Vagina (tissue), 2 donors: ENCODE results near the gene ZNF410. TPM values are rescaled to one million over a fixed set of nuclear protein-coding genes. Genes with fewer than 3 reads are reported as not detected.
"Not testable (repeated sequence)": the region's sequence is repeated elsewhere in the genome, so short reads cannot be mapped to it uniquely, and the experiment has no call there.

Source experiments
- DNase-seq, 2 donors: peaks; one replicate each; pipeline ENCODE4 v3.0.0-alpha.2; 2017; ENCODE audit errors: extremely low spot score in 2 of 2
- H3K27ac ChIP-seq: fragments of 200-600 bp; sonication (generic); one replicate; pipeline ENCODE4 v1.5.1; 2019
- H3K27me3 ChIP-seq: fragments of 200-600 bp; sonication (generic); one replicate; pipeline ENCODE4 v1.5.1; 2019
- H3K36me3 ChIP-seq, 2 donors: fragments of 200-600 bp; sonication (generic); one replicate each; pipeline ENCODE4 v1.5.1; 2017 to 2019
- H3K4me1 ChIP-seq: fragments of 200-600 bp; sonication (generic); one replicate; pipeline ENCODE4 v1.5.1; 2019
- H3K4me3 ChIP-seq, 2 donors: fragments of 200-600 bp; sonication (generic); 1 replicate in 1 of 2; 2 replicates in 1 of 2; pipeline ENCODE4 v1.5.1; 2016 to 2019
- H3K9me3 ChIP-seq: fragments of 200-600 bp; sonication (generic); one replicate; pipeline ENCODE4 v1.5.1; 2019
- POLR2A ChIP-seq, 2 donors: fragments of 450-650 bp; IDR thresholded peaks; one replicate each; pipeline ENCODE4 v1.6.1; 2017; ENCODE audit warnings: antibody characterized with exemption in 2 of 2, mild to moderate bottlenecking in 2 of 2, moderate library complexity in 2 of 2
- POLR2AphosphoS5 ChIP-seq, 2 donors: sonication (generic); formaldehyde crosslinking; IDR thresholded peaks; one replicate each; pipeline ENCODE4 v1.9.0; 2017; ENCODE audit warnings: antibody characterized with exemption in 2 of 2, mild to moderate bottlenecking in 2 of 2, low read depth in 1 of 2; ENCODE audit not compliant: insufficient read depth in 1 of 2
- intact Hi-C: fragments of 100-400 bp; cut with DNase I; formaldehyde crosslinking; loops from one replicate; pipeline ENCODE4 v1.15.1; 2023
- total RNA-seq: library from RNA; depleted of rRNA; stranded (reverse); fragments of >200 nt; gene quantifications from one replicate; pipeline ENCODE4 v1.2.3, GENCODE V29; 2016
- TF ChIP-seq, protein P1 (sequence below), 3 experiments: fragments of 450-650 bp in 2 of 3; fragments of 200-600 bp in 1 of 3; sonication (generic) in 1 of 3; IDR thresholded peaks; one replicate each; pipeline ENCODE4 v1.5.1; 2017 to 2019; ENCODE audit warnings: antibody characterized with exemption in 3 of 3, mild to moderate bottlenecking in 2 of 3, moderate library complexity in 2 of 3

Gene ZNF410
- total RNA-seq, 1 donor from 2014 or later: 36.6 TPM

DNA sequence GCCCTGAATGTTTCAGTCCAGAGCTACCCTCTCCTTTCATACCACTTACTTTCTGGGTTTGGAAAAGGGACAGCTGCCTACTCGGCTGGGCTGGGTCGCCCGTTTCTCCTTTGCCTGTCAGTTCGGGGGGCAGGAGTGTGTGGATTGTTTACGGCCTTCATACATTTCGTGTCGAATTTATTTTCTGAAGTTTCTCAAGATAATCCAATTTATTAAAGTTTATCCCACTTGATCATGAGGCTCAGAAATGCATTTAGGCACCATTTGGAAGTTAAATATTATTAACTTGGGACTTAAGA is 608 bp downstream of the ZNF410 start:
- Histone ChIP-seq H3K9me3 (no peaks in the 10 kb centered on the region), H3K36me3 (no peaks in the 10 kb centered on the region), H3K27me3 (no peaks in the 10 kb centered on the region), H3K27ac (peak overlapping the region; percentile 98), H3K4me1 (peaks cover 42% of the 10 kb centered on the region), H3K4me3 (peak overlapping the region; percentile 83 to 97)
- no peak for DNase-seq
- intact Hi-C loops: no loop called here
- TF ChIP-seq, protein P1, sequence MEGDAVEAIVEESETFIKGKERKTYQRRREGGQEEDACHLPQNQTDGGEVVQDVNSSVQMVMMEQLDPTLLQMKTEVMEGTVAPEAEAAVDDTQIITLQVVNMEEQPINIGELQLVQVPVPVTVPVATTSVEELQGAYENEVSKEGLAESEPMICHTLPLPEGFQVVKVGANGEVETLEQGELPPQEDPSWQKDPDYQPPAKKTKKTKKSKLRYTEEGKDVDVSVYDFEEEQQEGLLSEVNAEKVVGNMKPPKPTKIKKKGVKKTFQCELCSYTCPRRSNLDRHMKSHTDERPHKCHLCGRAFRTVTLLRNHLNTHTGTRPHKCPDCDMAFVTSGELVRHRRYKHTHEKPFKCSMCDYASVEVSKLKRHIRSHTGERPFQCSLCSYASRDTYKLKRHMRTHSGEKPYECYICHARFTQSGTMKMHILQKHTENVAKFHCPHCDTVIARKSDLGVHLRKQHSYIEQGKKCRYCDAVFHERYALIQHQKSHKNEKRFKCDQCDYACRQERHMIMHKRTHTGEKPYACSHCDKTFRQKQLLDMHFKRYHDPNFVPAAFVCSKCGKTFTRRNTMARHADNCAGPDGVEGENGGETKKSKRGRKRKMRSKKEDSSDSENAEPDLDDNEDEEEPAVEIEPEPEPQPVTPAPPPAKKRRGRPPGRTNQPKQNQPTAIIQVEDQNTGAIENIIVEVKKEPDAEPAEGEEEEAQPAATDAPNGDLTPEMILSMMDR (IDR thresholded peaks at IDR 0.05): no peak
- TF ChIP-seq POLR2AphosphoS5 (IDR thresholded peaks at IDR 0.05; ENCODE audit: insufficient read depth in 1 of 2, low read depth in 1 of 2) (no peak), POLR2A (IDR thresholded peaks at IDR 0.05) (no peak)

DNA sequence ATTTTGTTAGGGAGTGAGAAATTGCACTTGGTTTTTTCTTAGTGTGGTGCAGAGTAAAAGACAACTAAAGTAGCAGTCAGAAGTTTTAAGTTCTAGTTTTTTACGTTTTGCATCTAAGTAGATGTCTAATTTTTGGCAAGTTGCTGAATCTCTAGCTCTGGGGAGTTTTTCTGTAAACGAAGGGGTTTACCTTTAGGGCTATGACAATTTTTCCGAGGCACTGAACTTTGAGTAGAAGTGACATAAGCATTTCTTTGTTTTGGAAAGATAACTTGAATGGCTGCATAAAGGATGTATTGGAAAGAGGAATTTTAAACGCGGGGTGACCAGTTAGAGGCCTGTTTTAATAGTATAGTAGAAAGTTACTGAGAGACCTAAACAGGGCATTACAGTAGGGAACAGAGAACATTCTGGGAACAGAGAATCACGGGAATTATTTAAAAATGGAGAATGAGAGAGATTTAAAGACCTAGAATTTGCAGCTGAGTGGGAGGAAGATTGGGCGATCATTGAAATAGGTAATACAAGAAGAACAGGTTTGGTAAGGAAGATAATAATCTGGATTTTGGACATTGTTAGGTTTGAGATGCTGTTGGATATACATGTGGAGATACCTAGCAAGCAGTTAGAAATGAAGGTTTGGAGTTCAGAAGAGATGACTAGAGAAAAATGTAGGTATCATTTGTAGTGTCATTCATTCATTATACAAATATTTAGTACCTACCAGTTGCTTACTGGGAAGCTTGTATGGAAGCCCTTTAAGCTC is 1.2 kb downstream of the ZNF410 start:
- peak overlapping the region; percentile 83 to 97 for H3K4me3 ChIP-seq
- no peaks in the 10 kb centered on the region for H3K36me3 ChIP-seq
- no peaks in the 10 kb centered on the region for H3K9me3 ChIP-seq
- H3K27ac ChIP-seq: peak overlapping the region; percentile 98
- DNase-seq: no peak
- intact Hi-C loops: no loop called here
- no peaks in the 10 kb centered on the region for H3K27me3 ChIP-seq
- H3K4me1 ChIP-seq: peaks cover 42% of the 10 kb centered on the region
- TF ChIP-seq POLR2AphosphoS5 (IDR thresholded peaks at IDR 0.05; ENCODE audit: insufficient read depth in 1 of 2, low read depth in 1 of 2) (no peak), POLR2A (IDR thresholded peaks at IDR 0.05) (no peak)
- TF ChIP-seq, protein P1 (IDR thresholded peaks at IDR 0.05): no peak

DNA sequence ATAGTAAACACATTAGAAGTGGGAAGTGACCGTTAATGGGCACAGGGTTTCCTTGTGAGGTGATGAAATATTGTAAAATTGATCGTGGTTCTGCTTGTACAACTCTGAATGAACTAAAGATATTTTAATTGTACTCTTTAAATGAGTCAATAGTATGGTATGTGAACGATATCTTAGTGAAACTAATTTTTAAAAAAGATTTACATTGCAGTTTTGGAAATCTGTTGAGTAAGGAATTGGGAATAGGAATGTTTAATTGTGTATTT is 1.7 kb downstream of the ZNF410 start:
- H3K27ac ChIP-seq: no peak overlapping the region
- DNase-seq: no peak
- intact Hi-C loops: no loop called here
- peaks cover 42% of the 10 kb centered on the region for H3K4me1 ChIP-seq
- TF ChIP-seq POLR2A (IDR thresholded peaks at IDR 0.05) (no peak), POLR2AphosphoS5 (IDR thresholded peaks at IDR 0.05; ENCODE audit: insufficient read depth in 1 of 2, low read depth in 1 of 2) (no peak)
- TF ChIP-seq, protein P1 (IDR thresholded peaks at IDR 0.05): no peak
- H3K36me3 ChIP-seq: no peaks in the 10 kb centered on the region
- H3K9me3 ChIP-seq: no peaks in the 10 kb centered on the region
- no peak overlapping the region for H3K4me3 ChIP-seq
- no peaks in the 10 kb centered on the region for H3K27me3 ChIP-seq

DNA sequence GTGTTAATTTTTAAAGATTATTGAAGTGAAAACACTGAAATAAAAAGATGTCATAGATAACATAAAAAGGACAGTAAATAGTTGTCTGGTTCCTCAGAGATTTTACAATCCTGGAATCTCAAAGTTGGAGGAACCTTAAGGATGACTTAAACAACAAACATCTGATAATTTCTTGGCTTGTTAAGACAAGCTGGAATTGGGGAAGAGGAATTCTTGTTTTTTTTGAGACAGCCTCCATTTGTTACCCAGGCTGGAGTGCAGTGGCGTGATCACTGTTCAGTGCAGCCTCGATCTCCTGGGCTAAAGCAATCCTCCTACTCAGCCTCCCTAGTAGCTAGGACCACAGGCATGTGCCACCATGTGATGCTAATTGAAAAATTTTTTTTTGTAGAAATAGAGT is 2.3 kb downstream of the ZNF410 start:
- Histone ChIP-seq H3K36me3 (peaks cover 0 to 5% of the 10 kb centered on the region in 2 donors), H3K27me3 (no peaks in the 10 kb centered on the region), H3K4me3 (no peak overlapping the region), H3K9me3 (no peaks in the 10 kb centered on the region), H3K27ac (no peak overlapping the region), H3K4me1 (peaks cover 42% of the 10 kb centered on the region)
- intact Hi-C loops: no loop called here
- no peak for TF ChIP-seq POLR2AphosphoS5 (IDR thresholded peaks at IDR 0.05; ENCODE audit: insufficient read depth in 1 of 2, low read depth in 1 of 2)
- TF ChIP-seq, protein P1 (IDR thresholded peaks at IDR 0.05): no peak
- TF ChIP-seq POLR2A (IDR thresholded peaks at IDR 0.05): no peak
- DNase-seq: no peak

DNA sequence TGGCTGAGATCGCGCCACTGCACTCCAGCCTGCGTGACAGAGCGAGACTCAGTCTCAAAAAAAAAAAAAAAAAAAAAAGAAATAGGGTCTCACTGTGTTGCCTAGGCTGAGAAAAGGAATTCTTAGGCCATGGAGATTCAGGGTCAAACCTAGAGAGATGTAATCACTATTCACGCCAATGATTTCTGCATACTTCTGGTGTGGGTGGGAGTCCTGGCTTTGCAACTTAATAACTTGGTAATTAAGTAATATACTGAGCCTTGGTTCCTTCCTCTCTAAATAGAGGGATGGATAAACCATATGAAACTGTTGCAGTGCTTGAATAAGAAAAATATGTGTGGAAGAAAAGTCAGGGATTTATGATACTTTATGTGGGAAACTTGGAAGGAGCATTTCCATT is 2.7 kb downstream of the ZNF410 start:
- Histone ChIP-seq H3K36me3 (peaks cover 0 to 9% of the 10 kb centered on the region in 2 donors), H3K27ac (no peak overlapping the region), H3K4me3 (no peak overlapping the region), H3K27me3 (no peaks in the 10 kb centered on the region), H3K9me3 (no peaks in the 10 kb centered on the region), H3K4me1 (peaks cover 42% of the 10 kb centered on the region)
- TF ChIP-seq POLR2A (IDR thresholded peaks at IDR 0.05) (no peak), POLR2AphosphoS5 (IDR thresholded peaks at IDR 0.05; ENCODE audit: insufficient read depth in 1 of 2, low read depth in 1 of 2) (no peak)
- TF ChIP-seq, protein P1 (IDR thresholded peaks at IDR 0.05): no peak
- intact Hi-C loops: no loop called here
- no peak for DNase-seq

DNA sequence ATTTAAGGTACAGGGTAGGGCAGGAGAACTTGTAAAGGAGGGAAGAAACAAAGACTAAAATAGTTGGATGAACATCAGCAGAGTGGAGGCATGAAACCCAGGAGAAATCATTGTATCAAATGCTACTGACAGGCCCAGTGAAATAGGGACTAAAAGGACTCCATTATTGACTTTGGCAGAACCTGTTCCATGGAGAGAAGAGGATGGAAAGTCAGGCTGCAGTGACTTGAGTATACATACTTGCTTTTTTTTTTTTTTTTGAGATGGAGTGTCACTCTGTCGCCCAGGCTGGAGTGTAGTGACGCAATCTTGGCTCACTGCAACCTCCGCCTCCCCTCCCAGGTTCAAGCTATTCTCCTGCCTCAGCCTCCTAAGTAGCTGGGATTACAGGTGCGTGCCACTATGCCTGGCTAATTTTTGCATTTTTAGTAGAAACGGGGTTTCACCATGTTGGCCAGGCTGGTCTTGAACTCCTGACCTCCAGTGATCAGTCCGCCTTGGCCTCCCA is 7.6 kb downstream of the ZNF410 start:
- H3K27ac ChIP-seq, DNase-seq, intact Hi-C loops, H3K4me3 ChIP-seq, H3K27me3 ChIP-seq, H3K9me3 ChIP-seq: not testable (repeated sequence)
- H3K4me1 ChIP-seq: peaks cover 11% of the 10 kb centered on the region
- H3K36me3 ChIP-seq: peaks cover 0 to 55% of the 10 kb centered on the region in 2 donors
